GM19240 (cell line): ENCODE data around the gene LOXHD1.

ENCODE experiments used
- DNase-seq: peaks from one replicate; pipeline ENCODE4 v3.0.0; 2011; ENCODE audit warnings: low spot score; ENCODE audit not compliant: insufficient read length

Gene LOXHD1

DNA sequence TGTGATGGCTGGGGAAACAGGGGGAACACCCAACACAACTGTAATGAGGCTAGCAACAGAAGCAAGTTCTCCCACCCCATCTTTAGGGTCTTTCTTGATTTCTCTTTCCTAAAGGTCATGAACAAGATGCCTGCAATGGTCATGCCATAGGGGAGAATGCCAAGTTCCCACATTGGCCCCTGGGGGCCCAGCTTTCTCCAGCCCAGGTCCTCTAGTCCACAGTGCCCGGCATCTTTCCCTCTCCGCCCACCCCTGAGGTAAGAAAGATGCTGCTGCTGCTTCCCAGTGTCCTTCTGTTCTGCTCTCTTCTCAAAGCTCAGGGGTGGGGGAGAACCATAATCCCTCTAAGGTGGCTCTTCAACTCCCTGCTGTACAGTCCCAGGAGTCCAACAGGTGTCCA, 78.0 kb downstream of the LOXHD1 start:
- no peak for DNase-seq

GRCh38 chr18:46577546-46577945, 79.5 kb downstream of the LOXHD1 start:
- DNase-seq, result no peak

DNA sequence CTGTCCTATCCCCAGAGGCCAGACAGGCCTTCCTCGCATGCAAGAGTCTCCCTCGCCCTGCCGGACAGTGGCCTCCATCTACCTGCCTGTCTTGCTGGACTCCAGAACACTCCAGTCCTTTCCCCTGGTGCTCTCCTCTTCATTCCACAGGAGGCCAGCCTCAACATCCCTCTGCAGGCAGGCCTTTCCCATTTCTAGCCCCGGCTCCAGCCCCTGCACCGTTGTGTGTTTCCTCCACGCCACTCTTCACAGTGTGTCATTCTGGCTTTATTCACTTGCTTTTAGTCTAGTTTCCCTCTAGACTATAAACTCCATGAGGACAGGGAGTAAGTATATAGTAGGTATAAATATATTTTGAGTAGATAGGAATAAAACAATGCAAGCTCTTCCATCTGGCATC, 81.2 kb downstream of the LOXHD1 start:
- DNase-seq, result no peak

GRCh38 chr18:46574743-46575115, 82.3 kb downstream of the LOXHD1 start:
- DNase-seq, result no peak

- DNase-seq, result peak; percentile 24
Measured at GRCh38 chr18:46574000-46574742, 82.8 kb downstream of the LOXHD1 start.

- no peak for DNase-seq
Measured at GRCh38 chr18:46573156-46573555, 83.9 kb downstream of the LOXHD1 start.

DNA sequence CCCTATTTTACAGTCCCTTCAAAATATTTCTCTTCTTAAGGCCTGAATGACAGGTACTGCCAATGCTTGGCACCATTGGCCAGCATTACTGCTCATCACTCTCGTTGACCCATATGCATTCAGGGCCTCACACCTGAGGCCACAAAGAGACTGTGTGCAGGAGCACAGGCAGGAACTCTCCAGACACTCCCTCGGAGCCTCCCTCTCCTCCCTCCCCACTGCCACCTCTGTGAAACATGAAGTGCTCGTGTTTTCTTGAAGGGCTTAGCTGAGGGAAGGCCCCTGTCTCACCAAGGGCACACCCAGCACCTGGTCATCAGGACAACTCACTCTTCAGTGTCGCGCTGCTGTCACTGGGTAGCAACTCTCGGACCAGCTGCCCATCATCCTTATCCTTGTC, 85.3 kb downstream of the LOXHD1 start:
- DNase-seq, result no peak

DNA sequence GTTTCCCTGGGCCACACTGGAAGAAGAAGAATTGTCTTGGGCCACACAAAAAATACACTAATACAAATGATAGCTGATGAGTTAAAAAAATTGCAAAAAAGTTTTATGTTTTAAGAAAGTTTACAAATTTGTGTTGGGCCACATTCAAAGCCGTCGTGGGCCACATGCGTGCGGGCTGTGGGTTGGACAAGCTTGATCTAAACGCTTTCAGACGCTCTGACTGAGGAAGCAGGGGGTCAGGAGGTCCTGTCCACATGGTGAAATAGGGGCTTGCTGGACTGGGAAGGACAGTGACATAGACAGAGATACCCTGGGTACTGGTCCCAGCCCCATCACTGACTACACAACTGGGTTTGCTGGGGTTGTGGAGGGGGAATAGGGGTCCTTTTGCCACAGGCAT, 86.4 kb downstream of the LOXHD1 start:
- DNase-seq, result no peak

- no peak for DNase-seq
Measured at GRCh38 chr18:46570134-46570533, 86.9 kb downstream of the LOXHD1 start.

GRCh38 chr18:46569211-46569610, 87.8 kb downstream of the LOXHD1 start:
- no peak for DNase-seq

DNA sequence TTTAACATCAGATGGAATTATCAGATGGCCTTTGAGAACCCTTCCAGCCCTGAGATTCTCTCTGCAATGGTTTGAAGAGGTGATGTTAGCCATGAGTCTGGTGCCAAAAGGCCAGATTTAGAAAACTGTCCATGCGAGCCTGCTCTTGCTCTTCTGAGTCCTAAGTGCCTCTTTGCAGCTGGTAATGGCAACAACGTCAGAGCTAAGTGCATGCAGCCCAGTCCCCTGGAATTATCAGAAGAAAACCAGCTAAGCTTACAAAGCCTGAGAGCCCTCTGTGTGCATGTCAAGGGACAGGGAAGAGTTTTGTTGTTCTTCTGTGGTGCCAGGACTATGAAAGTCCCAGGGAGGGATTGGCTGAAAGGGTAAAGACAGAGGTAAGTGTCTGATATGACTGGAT, 89.8 kb downstream of the LOXHD1 start:
- no peak for DNase-seq

- no peak for DNase-seq
Measured at GRCh38 chr18:46566111-46566510, 90.9 kb downstream of the LOXHD1 start.

GRCh38 chr18:46565256-46565655, 91.8 kb downstream of the LOXHD1 start:
- no peak for DNase-seq

- DNase-seq, result no peak
Measured at GRCh38 chr18:46563317-46563716, 93.7 kb downstream of the LOXHD1 start.

DNA sequence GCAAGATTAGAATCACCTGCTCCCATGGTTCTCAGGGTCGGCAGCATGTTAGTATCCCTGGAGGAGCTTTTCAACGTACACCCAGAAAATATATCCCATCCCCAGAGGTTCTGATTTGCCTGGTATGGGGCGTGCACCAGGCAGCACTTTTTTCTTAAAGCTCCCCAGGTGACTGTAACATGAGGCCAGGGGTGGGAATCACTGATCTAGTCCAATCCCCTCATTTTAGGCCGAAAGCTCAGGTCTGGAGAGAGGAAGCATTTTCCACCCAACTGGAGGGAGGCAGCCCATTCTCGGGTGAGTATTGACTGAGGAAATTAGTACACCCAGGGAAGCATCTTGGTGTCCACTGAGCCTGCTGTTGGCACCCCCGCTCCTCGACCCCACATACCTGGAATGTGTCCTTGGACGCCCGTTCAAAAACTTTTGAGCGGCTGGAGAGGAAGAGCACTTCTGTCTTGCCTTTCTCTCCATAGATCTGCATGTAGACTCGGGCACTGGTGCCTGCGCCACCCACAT, 94.3 kb downstream of the LOXHD1 start:
- DNase-seq, result no peak

- no peak for DNase-seq
Measured at GRCh38 chr18:46560671-46561045, 96.4 kb downstream of the LOXHD1 start.

- no peak for DNase-seq
Measured at GRCh38 chr18:46559946-46560670, 96.9 kb downstream of the LOXHD1 start.

- no peak for DNase-seq
Measured at GRCh38 chr18:46559296-46559695, 97.7 kb downstream of the LOXHD1 start.

DNA sequence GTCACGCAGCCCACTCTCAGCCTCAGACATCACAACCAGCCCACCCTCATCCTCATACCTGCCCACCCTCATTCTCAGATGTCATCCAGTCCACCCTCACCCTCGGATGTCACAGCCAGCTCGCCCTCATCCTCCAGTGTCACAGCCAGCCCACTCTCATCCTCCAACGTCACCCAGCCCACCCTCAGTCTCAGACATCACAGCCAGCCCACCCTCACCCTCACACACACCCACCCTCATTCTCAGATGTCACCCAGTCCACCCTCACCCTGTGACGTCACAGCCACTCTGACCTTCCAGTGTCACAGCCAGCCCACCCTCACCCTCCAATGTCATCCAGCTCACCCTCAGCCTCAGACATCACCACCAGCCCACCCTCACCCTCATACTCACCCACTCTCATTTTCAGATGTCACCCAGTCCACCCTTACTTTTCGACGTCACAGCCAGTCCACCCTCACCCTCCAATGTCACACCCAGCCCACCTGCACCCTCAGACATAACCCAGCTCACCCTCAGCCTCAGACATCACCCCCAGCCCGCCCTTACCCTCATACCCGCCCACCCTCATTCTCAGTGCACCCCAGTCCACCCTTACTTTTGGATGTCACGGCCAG, 100.3 kb downstream of the LOXHD1 start:
- no peak for DNase-seq

- DNase-seq, result peak; percentile 44
Measured at GRCh38 chr18:46555724-46556123, 101.3 kb downstream of the LOXHD1 start.

DNA sequence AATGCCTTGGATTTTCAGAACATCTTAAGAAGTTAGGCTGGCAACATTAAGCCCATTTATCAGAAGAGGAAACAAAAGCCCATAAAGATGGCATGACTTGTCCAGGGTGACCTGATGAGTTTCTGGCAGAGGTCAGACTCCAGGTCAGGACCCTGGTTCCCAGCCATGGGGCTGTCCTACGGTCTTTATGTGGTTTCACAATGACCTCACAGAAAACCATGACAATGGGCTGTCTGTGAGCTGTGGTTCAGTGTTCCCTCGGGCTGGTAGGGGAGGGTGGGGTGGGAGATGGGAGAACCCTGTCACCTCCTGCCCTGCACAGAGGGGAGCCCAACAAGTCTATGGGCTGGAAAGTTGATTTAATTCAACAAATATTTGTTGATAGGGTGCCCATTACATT, 101.8 kb downstream of the LOXHD1 start:
- no peak for DNase-seq

DNA sequence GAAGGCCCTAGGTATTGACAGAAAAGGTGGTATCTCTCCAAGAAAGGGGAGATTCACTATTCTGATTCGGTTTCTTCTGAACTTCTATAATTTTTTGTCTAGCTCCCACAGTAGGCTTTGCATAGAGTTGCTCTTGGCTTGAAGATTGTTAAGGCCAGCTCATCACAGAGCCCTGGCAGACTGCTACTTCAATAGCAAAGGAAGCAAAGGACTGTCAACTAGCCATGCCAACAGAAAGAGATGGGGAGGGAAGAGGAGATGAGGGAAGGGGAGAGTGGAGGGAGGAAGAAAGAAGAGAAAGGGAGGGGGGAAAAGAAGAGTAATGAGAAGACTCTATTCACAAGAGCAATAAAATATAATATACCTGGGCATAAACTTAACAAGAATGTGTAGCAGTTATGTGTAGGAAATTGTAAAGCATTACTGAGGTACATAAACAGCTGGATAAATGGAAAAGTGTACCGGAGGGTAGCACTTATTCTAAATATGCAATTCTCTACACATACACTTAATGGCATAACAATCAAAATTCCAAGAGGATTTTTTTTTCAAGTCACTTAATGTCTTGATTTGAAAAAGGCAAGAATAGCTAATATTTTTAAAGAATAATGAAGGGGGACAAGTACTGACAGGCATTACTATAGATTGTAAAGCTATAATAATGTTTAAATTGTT, 102.5 kb downstream of the LOXHD1 start:
- DNase-seq, result no peak
